ENCODE measurements around the gene NOXRED1.

NOXRED1 gene

GRCh38 chr14:77356899-77357298, 66.4 kb downstream of the NOXRED1 start:
- H3K4me1 ChIP-seq (ENCODE audit: control insufficient read depth, insufficient read depth, low read length): no peaks in the 10 kb centered on the region
- H3K27me3 ChIP-seq (ENCODE audit: control insufficient read depth, insufficient read depth, low read length): no peaks in the 10 kb centered on the region
- H3K27ac ChIP-seq (ENCODE audit: low read depth, low read length): no peak overlapping the region
- H3K9ac ChIP-seq (ENCODE audit: low read length): no peak overlapping the region
- H3K4me3 ChIP-seq (ENCODE audit: low read length): no peak overlapping the region
- no peaks in the 10 kb centered on the region for H3K36me3 ChIP-seq (ENCODE audit: control insufficient read depth, insufficient read depth, low read length)

GRCh38 chr14:77355811-77356210, 67.5 kb downstream of the NOXRED1 start:
- no peak overlapping the region for H3K9ac ChIP-seq (ENCODE audit: low read length)
- no peaks in the 10 kb centered on the region for H3K4me1 ChIP-seq (ENCODE audit: control insufficient read depth, insufficient read depth, low read length)
- no peaks in the 10 kb centered on the region for H3K36me3 ChIP-seq (ENCODE audit: control insufficient read depth, insufficient read depth, low read length)

GRCh38 chr14:77353469-77354141, 69.7 kb downstream of the NOXRED1 start:
- H3K36me3 ChIP-seq (ENCODE audit: control insufficient read depth, insufficient read depth, low read length): no peaks in the 10 kb centered on the region
- no peak overlapping the region for H3K9ac ChIP-seq (ENCODE audit: low read length)
- no peaks in the 10 kb centered on the region for H3K4me1 ChIP-seq (ENCODE audit: control insufficient read depth, insufficient read depth, low read length)
- no peak overlapping the region for H3K4me3 ChIP-seq (ENCODE audit: low read length)
- H3K27me3 ChIP-seq (ENCODE audit: control insufficient read depth, insufficient read depth, low read length): no peaks in the 10 kb centered on the region
- H3K27ac ChIP-seq (ENCODE audit: low read depth, low read length): no peak overlapping the region

More at GRCh38 chr14:77355811-77356210, 67.5 kb downstream of the NOXRED1 start:
- Histone ChIP-seq H3K27ac (ENCODE audit: low read depth, low read length) (no peak overlapping the region), H3K27me3 (ENCODE audit: control insufficient read depth, insufficient read depth, low read length) (no peaks in the 10 kb centered on the region), H3K4me3 (ENCODE audit: low read length) (no peak overlapping the region)

DNA sequence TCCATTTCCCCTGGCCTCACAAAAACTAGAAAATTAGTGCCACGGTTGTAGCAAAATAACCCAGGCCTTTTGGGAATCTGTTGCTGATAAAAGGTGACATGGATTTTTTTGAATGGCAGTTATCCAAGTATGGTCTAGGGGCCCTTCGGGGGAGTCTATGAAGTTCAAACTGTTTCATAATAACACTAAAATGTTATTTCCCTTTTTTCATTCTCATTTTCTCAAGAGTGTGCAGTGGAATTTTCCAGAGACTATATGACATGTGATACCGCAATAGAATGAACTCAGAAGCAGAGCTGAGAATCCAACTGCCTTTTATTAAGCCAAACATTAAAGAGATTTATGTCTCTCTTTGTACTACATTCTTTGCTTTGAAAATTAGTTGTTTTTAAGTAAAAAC, 75.6 kb downstream of the NOXRED1 start:
- H3K36me3 ChIP-seq (ENCODE audit: control insufficient read depth, insufficient read depth, low read length): peaks cover 3% of the 10 kb centered on the region
- no peak overlapping the region for H3K27ac ChIP-seq (ENCODE audit: low read depth, low read length)
- H3K4me1 ChIP-seq (ENCODE audit: control insufficient read depth, insufficient read depth, low read length): no peaks in the 10 kb centered on the region
- no peak overlapping the region for H3K4me3 ChIP-seq (ENCODE audit: low read length)
- no peak overlapping the region for H3K9ac ChIP-seq (ENCODE audit: low read length)
- no peaks in the 10 kb centered on the region for H3K27me3 ChIP-seq (ENCODE audit: control insufficient read depth, insufficient read depth, low read length)

GRCh38 chr14:77346495-77346894, 76.8 kb downstream of the NOXRED1 start:
- Histone ChIP-seq H3K4me1 (ENCODE audit: control insufficient read depth, insufficient read depth, low read length) (no peaks in the 10 kb centered on the region), H3K27me3 (ENCODE audit: control insufficient read depth, insufficient read depth, low read length) (no peaks in the 10 kb centered on the region), H3K27ac (ENCODE audit: low read depth, low read length) (no peak overlapping the region), H3K4me3 (ENCODE audit: low read length) (no peak overlapping the region), H3K36me3 (ENCODE audit: control insufficient read depth, insufficient read depth, low read length) (peaks cover 11% of the 10 kb centered on the region), H3K9ac (ENCODE audit: low read length) (no peak overlapping the region)

DNA sequence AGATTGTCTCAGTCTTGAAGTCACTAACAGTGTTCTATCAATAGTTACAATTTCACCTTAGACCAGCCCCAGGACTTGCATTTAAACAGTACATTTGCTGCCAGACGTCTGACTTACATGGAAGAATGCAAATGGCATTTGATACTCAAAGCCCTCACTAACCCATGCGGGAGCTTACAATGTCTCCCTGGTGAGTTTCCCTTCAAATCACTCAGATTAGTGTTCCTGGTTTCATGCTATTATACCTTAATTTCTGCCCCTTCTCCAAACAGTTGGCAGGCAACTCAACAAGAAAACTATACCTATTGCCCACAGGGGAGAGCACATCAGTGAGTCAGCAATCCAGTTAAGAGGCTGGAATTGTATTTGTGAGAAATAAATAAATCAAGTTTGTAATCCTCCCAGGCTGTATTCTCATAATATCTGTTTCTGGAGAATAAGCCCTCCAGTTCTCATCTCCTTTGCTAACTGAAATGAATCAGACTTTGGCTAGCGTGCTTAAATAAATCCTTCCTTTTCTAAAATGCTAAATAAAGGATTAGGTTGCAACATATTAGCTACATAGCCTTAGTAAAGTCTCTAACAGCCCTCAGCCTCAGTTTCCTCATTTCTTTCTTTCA, 78.8 kb downstream of the NOXRED1 start:
- Histone ChIP-seq H3K27ac (ENCODE audit: low read depth, low read length) (no peak overlapping the region), H3K27me3 (ENCODE audit: control insufficient read depth, insufficient read depth, low read length) (no peaks in the 10 kb centered on the region), H3K36me3 (ENCODE audit: control insufficient read depth, insufficient read depth, low read length) (peaks cover 24% of the 10 kb centered on the region), H3K4me1 (ENCODE audit: control insufficient read depth, insufficient read depth, low read length) (no peaks in the 10 kb centered on the region), H3K9ac (ENCODE audit: low read length) (no peak overlapping the region), H3K4me3 (ENCODE audit: low read length) (no peak overlapping the region)
